Common myeloid progenitor, CD34-positive (primary cell): ENCODE measurements around the gene TOP2A.

Experiments used
- CTCF ChIA-PET: fragments of 350-600 bp; sonication (Branson Sonifier 250); formaldehyde crosslinking; loops from one replicate; lab custom pipeline; 2021; ENCODE audit warnings: antibody characterized with exemption; lab: Charles Lee
- POLR2A ChIA-PET: fragments of 350-600 bp; sonication (Branson Sonifier 250); formaldehyde crosslinking; loops from one replicate; lab custom pipeline; 2021; ENCODE audit warnings: antibody characterized with exemption; lab: Charles Lee
- DNase-seq, 3 donors: peaks; one replicate each; pipeline versions ENCODE4 v3.0.0 to v3.0.0-alpha.2; 2013
- H3K27ac ChIP-seq, 2 experiments: 1 replicate in 1 of 2; 2 replicates in 1 of 2; pipeline ENCODE4 v1.7.0; 2013; ENCODE audit warnings: inconsistent platforms in 2 of 2, low read length in 2 of 2, mild to moderate bottlenecking in 2 of 2, low read depth in 1 of 2, moderate library complexity in 1 of 2; ENCODE audit not compliant: severe bottlenecking in 2 of 2, insufficient read depth in 1 of 2, poor library complexity in 1 of 2
- H3K27me3 ChIP-seq, 5 experiments: replicated peaks in 2 of 5; 1 replicate in 3 of 5; 2 replicates in 2 of 5; pipeline versions ENCODE4 v1.6.1 to v1.7.0; 2013; ENCODE audit warnings: low read length in 4 of 5, mild to moderate bottlenecking in 2 of 5, moderate library complexity in 2 of 5, inconsistent platforms in 1 of 5; ENCODE audit not compliant: insufficient read depth in 5 of 5, control insufficient read depth in 4 of 5
- H3K36me3 ChIP-seq, 4 experiments: 1 replicate in 2 of 4; 2 replicates in 2 of 4; pipeline versions ENCODE4 v1.6.1 to v1.7.0; 2013; ENCODE audit warnings: low read length in 3 of 4, control low read depth in 1 of 4, mild to moderate bottlenecking in 1 of 4; ENCODE audit not compliant: control insufficient read depth in 4 of 4, insufficient read depth in 4 of 4
- H3K4me1 ChIP-seq, 4 experiments: 1 replicate in 3 of 4; 2 replicates in 1 of 4; pipeline versions ENCODE4 v1.6.1 to v1.7.1; 2013; ENCODE audit warnings: low read length in 3 of 4, mild to moderate bottlenecking in 3 of 4, control low read depth in 1 of 4, inconsistent platforms in 1 of 4, moderate library complexity in 1 of 4; ENCODE audit not compliant: control insufficient read depth in 4 of 4, insufficient read depth in 4 of 4; ENCODE audit errors: control extremely low read depth in 1 of 4
- H3K4me3 ChIP-seq, 7 experiments: 1 replicate in 4 of 7; 2 replicates in 3 of 7; pipeline versions ENCODE4 v1.5.1 to v1.7.0; 2013; ENCODE audit warnings: mild to moderate bottlenecking in 7 of 7, low read length in 6 of 7, moderate library complexity in 6 of 7, inconsistent platforms in 2 of 7, low read depth in 2 of 7, control low read depth in 1 of 7; ENCODE audit not compliant: insufficient read depth in 4 of 7, control insufficient read depth in 1 of 7; ENCODE audit errors: extremely low read depth in 1 of 7
- H3K9me3 ChIP-seq, 5 experiments: 1 replicate in 4 of 5; 2 replicates in 1 of 5; pipeline versions ENCODE4 v1.6.1 to v1.7.1; 2013; ENCODE audit warnings: low read length in 4 of 5, mild to moderate bottlenecking in 2 of 5, inconsistent platforms in 1 of 5, low read depth in 1 of 5, moderate library complexity in 1 of 5; ENCODE audit not compliant: control insufficient read depth in 4 of 5, insufficient read depth in 2 of 5; ENCODE audit errors: control extremely low read depth in 1 of 5
- WGBS: methylation state at CpG from one replicate; pipeline ENCODE4 v1.1.5; 2013; ENCODE audit not compliant: insufficient coverage; 5-methylcytosine and 5-hydroxymethylcytosine counted together

The TOP2A gene

GRCh38 chr17:40361925-40362695 lies 55.6 kb downstream of the TOP2A start:
- H3K36me3 ChIP-seq, result no peaks in the 10 kb centered on the region
- ChIA-PET CTCF (interaction anchor here (0.8 to 32.6 kb wide), 26 partner anchors 9 to 198 kb away, joined by 3 to 1388 read pairs (median 4); partner anchors contain the start of genes CDC6, RARA and TOP2A), POLR2A (interaction anchor here (0.6 kb wide), 3 partner anchors 55 to 178 kb away, joined by 3 to 4 read pairs (median 3); partner anchors contain the start of gene TOP2A)
- peaks cover 0 to 30% (median 0%) of the 10 kb centered on the region in 5 experiments for H3K27me3 ChIP-seq
- H3K9me3 ChIP-seq, result no peaks in the 10 kb centered on the region
- 75% methylated on average over 20 of the region's 24 CpGs for WGBS
- no peak overlapping the region for H3K27ac ChIP-seq
- H3K4me1 ChIP-seq, result peaks cover 3 to 33% (median 28%) of the 10 kb centered on the region in 4 experiments
- no peak for DNase-seq
- peak overlapping the region in 6 of 7 experiments; percentile 25 to 75 (median 58) for H3K4me3 ChIP-seq

- H3K27me3 ChIP-seq, result peaks cover 0 to 30% (median 0%) of the 10 kb centered on the region in 5 experiments
These were observed 56.4 kb downstream of the TOP2A start for GRCh38 chr17:40361063-40361924.

GRCh38 chr17:40360091-40360490 lies 57.6 kb downstream of the TOP2A start:
- peaks cover 3 to 24% (median 20%) of the 10 kb centered on the region in 4 experiments for H3K4me1 ChIP-seq
- WGBS, result 98% methylated on average over 4 of the region's 8 CpGs
- H3K9me3 ChIP-seq, result no peaks in the 10 kb centered on the region
- CTCF ChIA-PET, result interaction anchor here (0.8 to 32.6 kb wide), 7 partner anchors 15 to 174 kb away, joined by 3 to 1388 read pairs (median 6); partner anchors contain the start of genes CDC6 and RARA
- no peak overlapping the region for H3K4me3 ChIP-seq
- peaks cover 0 to 13% (median 9%) of the 10 kb centered on the region in 4 experiments for H3K36me3 ChIP-seq
- H3K27me3 ChIP-seq, result peaks cover 0 to 30% (median 0%) of the 10 kb centered on the region in 5 experiments
- no peak overlapping the region for H3K27ac ChIP-seq
- DNase-seq, result no peak
- POLR2A ChIA-PET, result no interaction called here

More at GRCh38 chr17:40361063-40361924, 56.4 kb downstream of the TOP2A start:
- ChIA-PET CTCF (interaction anchor here (0.5 to 32.6 kb wide), 24 partner anchors 8 to 199 kb away, joined by 3 to 1388 read pairs (median 4); partner anchors contain the start of genes CDC6, RARA and TOP2A), POLR2A (interaction anchor here (0.6 kb wide), 1 partner anchor 99 kb away, joined by 3 read pairs; no protein-coding TSS in a partner anchor)
- peaks cover 3 to 24% (median 20%) of the 10 kb centered on the region in 4 experiments for H3K4me1 ChIP-seq
- H3K27ac ChIP-seq, result no peak overlapping the region
- WGBS, result 66% methylated on average over 24 of the region's 32 CpGs
- H3K36me3 ChIP-seq, result peaks cover 0 to 2% (median under 1%) of the 10 kb centered on the region in 4 experiments
- no peaks in the 10 kb centered on the region for H3K9me3 ChIP-seq
- no peak overlapping the region for H3K4me3 ChIP-seq
- DNase-seq, result no peak

- Histone ChIP-seq H3K36me3 (peaks cover 0 to 29% (median 17%) of the 10 kb centered on the region in 4 experiments), H3K4me3 (peak overlapping the region in 3 of 7 experiments; percentile 26 to 61 (median 59)), H3K4me1 (peaks cover 3 to 29% (median 22%) of the 10 kb centered on the region in 4 experiments), H3K9me3 (no peaks in the 10 kb centered on the region), H3K27me3 (peaks cover 0 to 23% (median 0%) of the 10 kb centered on the region in 5 experiments), H3K27ac (no peak overlapping the region)
- ChIA-PET POLR2A (interaction anchor here (0.8 kb wide), 1 partner anchor 10 kb away, joined by 3 read pairs; no protein-coding TSS in a partner anchor), CTCF (interaction anchor here (0.6 to 32.6 kb wide), 15 partner anchors 9 to 203 kb away, joined by 3 to 1388 read pairs (median 5); partner anchors contain the start of genes CDC6, RARA and WIPF2)
- 18% methylated on average over 16 of the region's 17 CpGs for WGBS
- DNase-seq, result peak; percentile 82 to 92 (median 87)
These were observed 59.2 kb downstream of the TOP2A start for GRCh38 chr17:40358323-40359038.

- Histone ChIP-seq H3K4me1 (peaks cover 3 to 33% (median 23%) of the 10 kb centered on the region in 4 experiments), H3K27ac (no peak overlapping the region), H3K9me3 (no peaks in the 10 kb centered on the region), H3K4me3 (no peak overlapping the region), H3K36me3 (peaks cover 0 to 37% (median 20%) of the 10 kb centered on the region in 4 experiments), H3K27me3 (peaks cover 0 to 20% (median 0%) of the 10 kb centered on the region in 5 experiments)
- no peak for DNase-seq
- CTCF ChIA-PET, result interaction anchor here (0.5 to 32.6 kb wide), 13 partner anchors 8 to 202 kb away, joined by 3 to 1388 read pairs (median 7); partner anchors contain the start of genes CDC6, RARA, TOP2A and WIPF2
- WGBS, result 83% methylated on average over 5 of the region's 19 CpGs
- POLR2A ChIA-PET, result interaction anchor here (0.8 kb wide), 1 partner anchor 12 kb away, joined by 3 read pairs; no protein-coding TSS in a partner anchor
These were observed 60.5 kb downstream of the TOP2A start for GRCh38 chr17:40356990-40357881.
